GM18508 (cell line): ENCODE data around the gene OR52H1.

Experiments
- ATAC-seq: cut with Tn5 transposase; IDR thresholded peaks from one replicate; pipeline ENCODE4 v1.9.1; 2021; ENCODE audit warnings: moderate number of reproducible peaks; ENCODE audit not compliant: insufficient read depth, unreplicated experiment

Gene OR52H1

GRCh38 chr11:5536482-5536881 is 11.9 kb downstream of the OR52H1 start:
- no peak for ATAC-seq

DNA sequence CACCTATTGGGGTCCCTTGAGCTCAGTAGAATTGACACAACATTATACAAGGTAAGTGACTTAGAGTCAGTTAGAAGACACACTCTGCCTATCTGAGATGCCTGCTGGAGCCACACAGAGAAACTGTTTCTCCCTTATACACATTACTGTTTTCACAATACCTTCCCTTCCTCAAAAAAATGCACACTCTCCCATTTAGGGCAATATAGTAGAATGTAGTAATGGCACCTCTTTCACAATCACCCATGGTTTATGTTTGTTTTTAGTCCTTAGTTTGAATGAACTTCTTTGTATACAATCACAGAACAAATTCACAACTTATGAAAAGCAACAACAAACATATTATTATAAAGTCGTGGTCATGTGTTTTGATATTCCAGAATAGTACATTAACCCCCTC is 14.3 kb downstream of the OR52H1 start:
- no peak for ATAC-seq

DNA sequence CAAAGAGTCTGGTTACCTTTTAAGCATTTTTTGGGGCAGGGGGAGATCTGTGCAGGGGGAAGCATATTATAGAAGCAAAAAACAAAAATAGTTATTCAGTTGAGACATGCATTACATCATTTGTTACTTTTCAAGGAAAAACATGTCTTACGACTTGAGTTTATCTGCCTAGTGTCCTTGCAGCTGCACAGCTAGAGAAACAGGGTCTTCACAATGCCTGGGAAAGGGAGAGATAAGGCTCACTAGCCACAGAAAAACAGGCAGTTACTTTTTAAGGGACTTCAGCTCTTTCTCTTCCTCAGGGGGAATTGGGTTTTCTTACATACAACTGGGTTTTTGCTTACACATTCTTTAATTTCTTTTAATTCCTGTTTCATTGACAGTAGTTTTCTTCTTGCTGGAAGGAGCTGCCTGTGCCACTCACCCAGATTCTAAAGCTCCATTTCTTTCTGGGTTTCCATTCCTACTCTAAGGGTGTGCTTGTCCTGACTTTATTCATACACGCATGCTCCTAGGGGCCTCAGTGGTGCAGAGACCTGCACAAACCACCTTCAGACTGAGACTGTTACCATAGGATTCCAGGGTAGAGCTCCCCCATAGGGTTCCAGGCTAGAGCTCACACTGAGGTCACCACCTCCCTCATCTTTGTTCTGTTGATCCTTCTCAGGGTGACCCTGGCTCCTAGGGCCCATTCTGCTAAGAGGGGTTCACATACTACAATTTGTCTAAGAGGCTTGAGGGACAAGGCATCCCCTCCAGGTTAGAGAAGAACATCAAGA is 17.1 kb downstream of the OR52H1 start:
- ATAC-seq = no peak

- no peak for ATAC-seq
These were observed 19.8 kb downstream of the OR52H1 start for GRCh38 chr11:5528495-5528894.

DNA sequence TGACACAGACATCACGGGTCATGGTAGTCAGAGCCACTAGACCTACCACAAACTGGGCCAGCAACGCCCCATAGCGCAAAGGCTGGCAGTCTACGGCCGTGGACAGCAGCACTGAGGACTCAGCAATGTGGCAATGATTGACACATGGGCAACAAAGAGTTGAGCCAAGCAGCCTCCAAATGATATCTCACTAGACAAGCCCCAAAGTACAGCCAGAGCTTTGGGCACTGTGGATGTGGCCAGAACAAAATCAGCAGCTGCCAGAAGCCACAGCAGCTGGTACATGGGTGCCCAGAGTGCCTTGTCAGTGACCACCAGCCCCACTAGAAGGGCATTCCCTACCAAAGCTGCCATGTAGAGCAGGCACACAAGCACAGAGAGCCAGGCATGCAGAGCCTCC is 20.6 kb downstream of the OR52H1 start:
- ATAC-seq = no peak

GRCh38 chr11:5524756-5525155 is 23.6 kb downstream of the OR52H1 start:
- no peak for ATAC-seq

- ATAC-seq = no peak
These were observed 26.0 kb downstream of the OR52H1 start for GRCh38 chr11:5522308-5522707.

DNA sequence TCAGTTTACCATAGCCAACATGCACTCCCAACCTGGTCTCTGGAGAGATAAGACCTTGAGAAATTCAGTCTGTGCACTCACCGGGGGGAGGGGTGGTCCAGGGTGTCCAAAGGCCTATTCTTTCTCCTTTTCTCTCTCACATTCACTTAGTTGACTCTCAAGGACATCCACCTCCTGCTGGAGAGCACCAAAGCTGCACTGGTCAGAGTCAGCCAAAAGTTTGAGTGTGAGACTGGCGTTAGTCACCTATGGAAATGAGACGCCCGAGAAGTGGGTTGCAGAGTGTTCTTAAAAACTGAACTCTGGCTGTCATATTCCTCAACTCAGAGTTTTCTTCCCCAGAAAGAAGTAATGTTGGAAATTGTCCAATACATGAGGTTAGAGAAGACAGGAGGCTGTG is 26.8 kb downstream of the OR52H1 start:
- no peak for ATAC-seq

DNA sequence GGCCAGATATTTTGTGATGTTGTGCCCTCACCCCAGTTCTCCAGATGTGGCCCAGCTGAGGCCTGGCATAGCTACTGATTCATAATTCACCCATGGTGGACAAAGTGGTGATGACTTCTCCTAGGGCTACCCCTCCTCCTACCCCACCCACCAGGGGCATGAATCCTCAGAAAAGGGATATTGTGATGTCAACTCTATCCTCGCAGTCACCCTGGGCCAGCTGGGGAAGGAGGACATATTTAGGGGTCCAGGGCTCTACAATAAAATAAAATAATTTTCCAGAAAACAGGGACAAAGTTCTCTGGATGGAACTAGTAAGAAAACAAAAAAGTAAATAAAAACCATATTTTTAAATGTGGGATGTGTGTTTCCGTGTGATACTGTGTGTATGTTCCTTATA is 31.7 kb downstream of the OR52H1 start, which contains the start of gene UBQLNL:
UBQLNL (minus strand) TSS at position 101 of the 400 bp plus-strand sequence. CDS start 258 bp downstream, outside the sequence.
- no peak for ATAC-seq

DNA sequence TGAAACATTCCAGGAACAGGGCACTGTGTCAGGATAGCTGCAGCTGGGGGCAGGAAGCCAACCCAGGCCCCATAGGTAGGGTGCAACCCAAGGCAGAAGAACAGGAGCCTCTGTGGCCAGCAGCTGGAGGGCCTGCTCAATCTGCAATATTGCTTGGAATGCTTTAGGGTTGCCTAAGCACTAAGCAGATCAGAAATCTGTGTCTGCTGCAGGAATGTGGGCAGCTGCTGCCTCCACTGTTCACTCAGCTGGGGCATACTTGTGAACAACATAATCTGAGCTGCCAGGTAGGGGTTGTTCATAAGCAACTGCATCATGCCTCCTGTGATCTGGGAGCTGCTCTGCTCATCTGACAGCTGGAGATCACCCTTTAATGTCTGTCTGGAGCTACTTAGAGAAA is 33.5 kb downstream of the OR52H1 start:
- no peak for ATAC-seq

GRCh38 chr11:5509803-5510202 is 38.5 kb downstream of the OR52H1 start, which contains the start of gene UBQLN3:
UBQLN3 (minus strand) TSS chr11:5509957; CDS start chr11:5509558, 399 bp downstream.
- ATAC-seq = no peak

DNA sequence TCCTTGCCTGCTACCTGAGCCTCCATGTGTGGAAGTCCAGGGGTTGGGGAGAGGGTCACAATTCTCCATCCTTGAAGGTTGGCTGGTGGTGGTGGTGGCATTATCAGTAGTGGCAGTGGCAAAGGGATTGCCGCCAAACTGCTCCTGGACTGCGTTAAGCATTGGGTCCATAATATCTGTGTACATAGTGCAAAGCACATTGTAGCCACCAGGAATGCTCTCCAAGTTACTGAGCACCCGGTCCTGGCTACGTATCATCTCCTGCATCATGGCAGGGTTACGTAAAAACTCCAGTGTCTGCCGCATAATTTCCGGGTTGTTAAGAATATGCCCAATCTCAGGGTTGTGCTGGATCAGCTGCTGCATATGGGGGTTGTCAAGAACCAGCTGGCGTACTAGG is 39.7 kb downstream of the OR52H1 start:
- no peak for ATAC-seq

- ATAC-seq = no peak
These were observed 40.4 kb downstream of the OR52H1 start for GRCh38 chr11:5507933-5508305.

DNA sequence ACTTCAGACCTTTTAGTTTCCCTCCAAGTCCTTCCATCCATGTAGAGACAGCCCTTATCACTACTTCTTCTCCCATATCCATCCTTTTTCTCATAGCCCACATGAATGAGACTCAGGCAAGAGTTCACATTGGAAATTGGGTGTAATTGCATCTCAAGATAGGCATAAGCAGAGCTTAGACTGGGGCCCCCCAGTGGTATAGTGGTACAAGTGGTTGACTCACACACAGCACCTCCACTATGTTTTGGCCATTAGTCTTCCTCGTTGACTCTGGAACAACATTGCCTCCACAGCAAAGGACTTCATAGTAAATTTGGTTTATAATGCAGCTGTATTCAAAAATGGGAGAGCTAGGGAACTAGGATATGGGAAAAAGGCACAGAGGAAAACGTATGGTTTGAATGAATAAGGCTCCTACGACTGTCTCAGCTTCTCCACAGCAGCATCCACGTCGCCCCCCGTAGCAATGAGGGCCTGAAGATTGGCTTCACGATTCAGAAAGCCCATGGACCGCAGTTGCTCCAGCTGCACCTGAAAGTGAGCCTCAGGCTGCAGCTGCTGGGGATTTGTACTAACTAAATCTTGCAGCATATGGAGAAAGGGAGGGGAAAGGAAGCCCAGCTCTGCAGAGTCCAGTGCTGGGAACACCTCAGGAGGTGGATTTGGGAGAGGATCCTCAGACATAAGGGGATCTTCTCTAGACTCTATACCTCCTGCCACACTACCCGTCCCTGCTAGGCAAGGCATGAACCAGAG is 41.0 kb downstream of the OR52H1 start:
- no peak for ATAC-seq

- ATAC-seq = no peak
These were observed 42.8 kb downstream of the OR52H1 start for GRCh38 chr11:5505363-5506048.

GRCh38 chr11:5504403-5504921 is 43.9 kb downstream of the OR52H1 start:
- no peak for ATAC-seq

DNA sequence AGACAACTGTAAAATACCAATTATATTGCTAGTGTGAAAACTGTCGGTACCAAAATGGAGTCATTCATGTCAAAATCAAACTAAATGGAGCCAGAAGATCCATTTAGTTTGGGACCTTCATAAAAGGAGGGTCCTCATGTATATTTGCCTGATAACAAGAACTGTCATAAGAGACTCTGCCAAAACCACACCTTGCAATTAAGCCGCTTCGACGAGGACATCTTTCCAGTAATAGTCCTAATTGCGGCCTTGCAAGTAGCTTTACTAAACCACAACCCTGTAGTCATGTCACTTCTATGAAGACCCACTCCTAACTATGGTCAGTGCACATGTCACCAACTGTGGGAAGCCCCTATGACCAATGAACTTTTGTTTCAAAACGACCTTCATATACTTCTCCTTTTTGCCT is 47.9 kb downstream of the OR52H1 start:
- no peak for ATAC-seq

DNA sequence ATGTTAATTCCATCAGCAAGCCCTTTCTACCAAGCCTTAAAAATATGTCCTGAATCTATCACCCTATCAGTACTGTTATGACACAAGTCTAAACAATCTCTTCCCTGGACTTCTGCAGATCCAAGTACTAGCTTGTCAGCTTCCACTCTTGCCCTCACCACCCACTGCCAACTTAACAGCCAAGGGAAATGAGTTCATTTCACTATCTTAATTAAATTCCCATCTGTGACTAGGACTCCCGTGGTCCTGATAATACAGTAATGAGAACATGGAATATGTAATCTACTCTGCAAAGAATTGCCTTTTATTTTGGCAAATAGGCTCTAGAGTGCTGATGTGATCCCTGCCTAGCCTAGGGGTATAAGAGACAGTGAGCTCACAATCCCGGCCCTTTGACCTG is 48.7 kb downstream of the OR52H1 start:
- no peak for ATAC-seq
